ENCODE measurements around the gene TSPAN16. TPM values are rescaled to one million over a fixed set of nuclear protein-coding genes. Genes with fewer than 3 reads are reported as not detected.

TSPAN16 gene
- total and polyA plus RNA-seq, 2 of the 13 experiments (the other 11 are each of a cell fraction or from before 2014, with no cell fraction given): not detected

DNA sequence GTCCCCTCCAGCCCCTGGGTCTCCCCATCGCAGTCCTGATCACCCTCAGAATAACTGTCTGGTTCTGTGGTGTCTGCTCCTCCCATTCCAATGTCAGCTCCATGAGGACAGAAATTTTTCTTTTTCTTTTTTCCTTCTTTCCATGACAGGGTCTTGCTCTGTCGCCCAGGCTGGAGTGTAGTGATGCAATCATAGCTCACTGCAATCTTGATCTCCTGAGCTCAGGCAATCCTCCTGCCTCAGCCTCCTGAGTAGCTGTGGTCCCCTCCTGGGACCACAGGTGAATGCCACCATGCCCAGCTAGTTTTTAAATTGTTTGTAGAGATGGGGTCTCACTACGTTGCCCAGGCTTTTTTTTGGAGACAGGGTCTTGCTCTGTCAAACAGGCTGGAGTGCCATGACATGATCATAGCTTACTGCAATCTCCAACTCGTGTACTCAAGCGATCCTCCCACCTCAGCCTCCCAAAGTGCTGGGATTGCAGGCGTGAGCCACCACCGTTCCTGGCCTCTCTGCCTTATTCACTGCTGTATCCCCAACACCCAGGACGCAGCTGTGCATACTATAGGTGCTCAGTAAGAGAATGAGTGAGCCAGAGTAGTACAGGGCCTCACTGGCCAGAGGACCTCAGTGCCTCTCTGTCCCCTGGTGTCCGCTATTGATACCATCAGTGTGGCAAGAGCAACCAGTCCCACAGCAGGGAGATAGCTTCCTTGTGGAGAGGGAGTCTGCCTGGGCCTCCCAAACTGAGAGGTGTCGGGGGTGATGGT, 28.5 kb upstream of the TSPAN16 start:
- in situ Hi-C loops (cut with HindIII; ENCODE audit: extremely low pct_ligation_motif_present, low pct_unique_long_range_greater_than_20kb) (no loop called here), intact Hi-C loops (cut with micrococcal nuclease; ENCODE audit: unreplicated experiment) (no loop called here)
- no peaks in the 10 kb centered on the region for H3K9me3 ChIP-seq (ENCODE audit: low read length)
- DNase-seq (ENCODE audit: low spot score) (no peak), ATAC-seq (0 out of 3 replicates have a peak, but pooled peaks have one; percentile 7), FAIRE-seq (no peak)
- H3K27me3 ChIP-seq (ENCODE audit: control insufficient read depth in 1 of 2, insufficient read depth in 2 of 2, low read length in 2 of 2): peaks cover 0 to 2% of the 10 kb centered on the region in 2 experiments; a peak in 1 of 5 replicates
- no peaks in the 10 kb centered on the region for H4K20me1 ChIP-seq (ENCODE audit: insufficient read depth, low read length)
- H3K36me3 ChIP-seq (replicated peaks in 1 of 2; ENCODE audit: control insufficient read depth in 1 of 2, insufficient read depth in 2 of 2, low read length in 2 of 2): no peaks in the 10 kb centered on the region
- no peak overlapping the region for H3K4me3 ChIP-seq (replicated peaks in 1 of 3; ENCODE audit: insufficient read depth in 1 of 3, low read depth in 2 of 3, low read length in 3 of 3)
- ChIA-PET CTCF (ENCODE audit: low intra/inter-chr PET ratio, low total read pairs) (no interaction called here), POLR2A (interaction anchor here (1.3 kb wide), 1 partner anchor 108 kb away, joined by 4 read pairs; no protein-coding TSS in a partner anchor)
- peaks cover 72% of the 10 kb centered on the region for H3K4me1 ChIP-seq (ENCODE audit: insufficient read depth, low read length)
- no peak overlapping the region for H3K27ac ChIP-seq (ENCODE audit: extremely low read length, insufficient read depth, low read length)
- H3K9ac ChIP-seq (ENCODE audit: insufficient read depth, low read depth, low read length): no peak overlapping the region
- no peaks in the 10 kb centered on the region for H3K79me2 ChIP-seq (ENCODE audit: insufficient read depth, low read length)
- BruUV-seq (replicated peaks): no TSS peak
- 34% methylated on average over 9 of the region's 10 CpGs for WGBS (ENCODE audit: low lambda C conversion rate)
- H2AFZ ChIP-seq (ENCODE audit: low read length): no peak overlapping the region
- H3K4me2 ChIP-seq (ENCODE audit: low read depth, low read length): peak overlapping the region; percentile 2; the same call in 1 of the 2 replicates
- TF ChIP-seq SALL2 (CRISPR knock-in tag; IDR thresholded peaks at IDR 0.05): no peak
- no peak for TF ChIP-seq NPAS2 (CRISPR knock-in tag; IDR thresholded peaks at IDR 0.05; ENCODE audit: borderline replicate concordance)
- TF ChIP-seq ZNF333 (CRISPR knock-in tag; IDR thresholded peaks at IDR 0.05; ENCODE audit: borderline replicate concordance): no peak
- peak; percentile 76 for TF ChIP-seq CEBPB (IDR thresholded peaks at IDR 0.05; ENCODE audit: borderline replicate concordance, low read depth, low read length)
- TF ChIP-seq SOX5 (CRISPR knock-in tag; IDR thresholded peaks at IDR 0.05; ENCODE audit: borderline replicate concordance): no peak
- no peak for TF ChIP-seq PHF21A (CRISPR knock-in tag; IDR thresholded peaks at IDR 0.05)
- TF ChIP-seq CEBPG (CRISPR knock-in tag; IDR thresholded peaks at IDR 0.05): peak; percentile 73
- TF ChIP-seq, protein P1, sequence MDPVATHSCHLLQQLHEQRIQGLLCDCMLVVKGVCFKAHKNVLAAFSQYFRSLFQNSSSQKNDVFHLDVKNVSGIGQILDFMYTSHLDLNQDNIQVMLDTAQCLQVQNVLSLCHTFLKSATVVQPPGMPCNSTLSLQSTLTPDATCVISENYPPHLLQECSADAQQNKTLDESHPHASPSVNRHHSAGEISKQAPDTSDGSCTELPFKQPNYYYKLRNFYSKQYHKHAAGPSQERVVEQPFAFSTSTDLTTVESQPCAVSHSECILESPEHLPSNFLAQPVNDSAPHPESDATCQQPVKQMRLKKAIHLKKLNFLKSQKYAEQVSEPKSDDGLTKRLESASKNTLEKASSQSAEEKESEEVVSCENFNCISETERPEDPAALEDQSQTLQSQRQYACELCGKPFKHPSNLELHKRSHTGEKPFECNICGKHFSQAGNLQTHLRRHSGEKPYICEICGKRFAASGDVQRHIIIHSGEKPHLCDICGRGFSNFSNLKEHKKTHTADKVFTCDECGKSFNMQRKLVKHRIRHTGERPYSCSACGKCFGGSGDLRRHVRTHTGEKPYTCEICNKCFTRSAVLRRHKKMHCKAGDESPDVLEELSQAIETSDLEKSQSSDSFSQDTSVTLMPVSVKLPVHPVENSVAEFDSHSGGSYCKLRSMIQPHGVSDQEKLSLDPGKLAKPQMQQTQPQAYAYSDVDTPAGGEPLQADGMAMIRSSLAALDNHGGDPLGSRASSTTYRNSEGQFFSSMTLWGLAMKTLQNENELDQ (CRISPR knock-in tag; IDR thresholded peaks at IDR 0.05; ENCODE audit: borderline replicate concordance): no peak
- no peak for TF ChIP-seq ZNF556 (CRISPR knock-in tag; IDR thresholded peaks at IDR 0.05; ENCODE audit: borderline replicate concordance)
- TF ChIP-seq, protein P2, sequence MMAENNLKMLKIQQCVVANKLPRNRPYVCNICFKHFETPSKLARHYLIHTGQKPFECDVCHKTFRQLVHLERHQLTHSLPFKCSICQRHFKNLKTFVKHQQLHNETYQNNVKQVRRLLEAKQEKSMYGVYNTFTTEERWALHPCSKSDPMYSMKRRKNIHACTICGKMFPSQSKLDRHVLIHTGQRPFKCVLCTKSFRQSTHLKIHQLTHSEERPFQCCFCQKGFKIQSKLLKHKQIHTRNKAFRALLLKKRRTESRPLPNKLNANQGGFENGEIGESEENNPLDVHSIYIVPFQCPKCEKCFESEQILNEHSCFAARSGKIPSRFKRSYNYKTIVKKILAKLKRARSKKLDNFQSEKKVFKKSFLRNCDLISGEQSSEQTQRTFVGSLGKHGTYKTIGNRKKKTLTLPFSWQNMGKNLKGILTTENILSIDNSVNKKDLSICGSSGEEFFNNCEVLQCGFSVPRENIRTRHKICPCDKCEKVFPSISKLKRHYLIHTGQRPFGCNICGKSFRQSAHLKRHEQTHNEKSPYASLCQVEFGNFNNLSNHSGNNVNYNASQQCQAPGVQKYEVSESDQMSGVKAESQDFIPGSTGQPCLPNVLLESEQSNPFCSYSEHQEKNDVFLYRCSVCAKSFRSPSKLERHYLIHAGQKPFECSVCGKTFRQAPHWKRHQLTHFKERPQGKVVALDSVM (CRISPR knock-in tag; IDR thresholded peaks at IDR 0.05): peak; percentile 93
- TF ChIP-seq, protein P3, sequence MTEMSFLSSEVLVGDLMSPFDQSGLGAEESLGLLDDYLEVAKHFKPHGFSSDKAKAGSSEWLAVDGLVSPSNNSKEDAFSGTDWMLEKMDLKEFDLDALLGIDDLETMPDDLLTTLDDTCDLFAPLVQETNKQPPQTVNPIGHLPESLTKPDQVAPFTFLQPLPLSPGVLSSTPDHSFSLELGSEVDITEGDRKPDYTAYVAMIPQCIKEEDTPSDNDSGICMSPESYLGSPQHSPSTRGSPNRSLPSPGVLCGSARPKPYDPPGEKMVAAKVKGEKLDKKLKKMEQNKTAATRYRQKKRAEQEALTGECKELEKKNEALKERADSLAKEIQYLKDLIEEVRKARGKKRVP (CRISPR knock-in tag; IDR thresholded peaks at IDR 0.05): peak in 1 of 2 experiments; percentile 51; a peak in 1 of 4 replicates
- TF ChIP-seq, protein P4, sequence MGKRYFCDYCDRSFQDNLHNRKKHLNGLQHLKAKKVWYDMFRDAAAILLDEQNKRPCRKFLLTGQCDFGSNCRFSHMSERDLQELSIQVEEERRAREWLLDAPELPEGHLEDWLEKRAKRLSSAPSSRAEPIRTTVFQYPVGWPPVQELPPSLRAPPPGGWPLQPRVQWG (CRISPR knock-in tag; IDR thresholded peaks at IDR 0.05; ENCODE audit: borderline replicate concordance, low read depth): no peak
